H1 (cell line): ENCODE results near the gene AKR1C1. TPM values are rescaled to one million over a fixed set of nuclear protein-coding genes. Genes with fewer than 3 reads are reported as not detected.

Experiments
- CTCF ChIA-PET: fragments of 300-600 bp; sonication (Branson Sonifier 250); formaldehyde crosslinking; loops from one replicate; lab custom pipeline; 2021; ENCODE audit not compliant: partially characterized antibody; lab: Charles Lee
- POLR2A ChIA-PET: fragments of 300-600 bp; sonication (Branson Sonifier 250); formaldehyde crosslinking; loops from one replicate; lab custom pipeline; 2021; ENCODE audit warnings: inconsistent platforms; ENCODE audit not compliant: partially characterized antibody; lab: Charles Lee
- DNase-seq, 2 experiments: peaks; one replicate each; pipeline versions ENCODE4 v3.0.0 to v3.0.0-alpha.2; 2010 to 2022; ENCODE audit warnings: low spot score in 2 of 2, low read depth in 1 of 2, mixed read lengths in 1 of 2
- FAIRE-seq: peaks from 2 replicates; lab custom pipeline; 2011; peaks lifted over from hg19 to GRCh38; lab: Jason Lieb, UNC
- H2AFZ ChIP-seq: 2 replicates; pipeline ENCODE4 v1.8.1; 2012; ENCODE audit warnings: low read length, inconsistent platforms
- H2AK5ac ChIP-seq: 2 replicates; pipeline ENCODE4 v1.6.1; 2013; ENCODE audit warnings: low read depth, low read length
- H2BK120ac ChIP-seq: replicated peaks from 2 replicates; pipeline ENCODE3; 2013; ENCODE audit warnings: low read depth, low read length, inconsistent platforms
- H2BK12ac ChIP-seq: 2 replicates; pipeline ENCODE4 v1.6.1; 2013; ENCODE audit warnings: low read depth, low read length
- H2BK15ac ChIP-seq: 2 replicates; pipeline ENCODE4 v1.6.1; 2013; ENCODE audit warnings: low read length
- H2BK20ac ChIP-seq: 2 replicates; pipeline ENCODE4 v1.6.1; 2013; ENCODE audit warnings: low read length
- H2BK5ac ChIP-seq: 2 replicates; pipeline ENCODE4 v1.6.1; 2013; ENCODE audit warnings: low read depth, low read length
- H3K14ac ChIP-seq: 2 replicates; pipeline ENCODE4 v1.6.1; 2013; ENCODE audit warnings: inconsistent platforms; ENCODE audit not compliant: insufficient read length
- H3K18ac ChIP-seq: 2 replicates; pipeline ENCODE4 v1.6.1; 2013; ENCODE audit warnings: low read length; ENCODE audit errors: extremely low read depth
- H3K23ac ChIP-seq: 2 replicates; pipeline ENCODE4 v1.6.1; 2013; ENCODE audit warnings: inconsistent platforms; ENCODE audit not compliant: insufficient read length
- H3K23me2 ChIP-seq: 2 replicates; pipeline ENCODE4 v1.6.1; 2013; ENCODE audit warnings: low read depth, low read length
- H3K27ac ChIP-seq: 2 replicates; pipeline ENCODE4 v1.6.1; 2011; ENCODE audit warnings: low read depth, low read length, inconsistent platforms
- H3K27me3 ChIP-seq, 4 experiments: replicated peaks in 1 of 4; 1 replicate in 1 of 4; 2 replicates in 3 of 4; pipeline versions ENCODE4 v1.6.1 to v1.8.1; 2011 to 2013; ENCODE audit warnings: low read length in 3 of 4, mild to moderate bottlenecking in 3 of 4, inconsistent platforms in 2 of 4, mixed read lengths in 2 of 4, moderate library complexity in 1 of 4; ENCODE audit not compliant: control insufficient read depth in 3 of 4, insufficient read depth in 3 of 4; ENCODE audit errors: extremely low read depth in 1 of 4
- H3K36me3 ChIP-seq, 4 experiments: 2 replicates each; pipeline versions ENCODE4 v1.6.1 to v1.8.1; 2011 to 2013; ENCODE audit warnings: mild to moderate bottlenecking in 4 of 4, low read length in 3 of 4, moderate library complexity in 2 of 4, control low read depth in 1 of 4, inconsistent platforms in 1 of 4; ENCODE audit not compliant: insufficient read depth in 4 of 4, control insufficient read depth in 2 of 4
- H3K4ac ChIP-seq: replicated peaks from 2 replicates; pipeline ENCODE3; 2013; ENCODE audit warnings: low read length, low read depth, mixed read lengths, inconsistent platforms; ENCODE audit not compliant: insufficient read length
- H3K4me1 ChIP-seq, 4 experiments: replicated peaks in 1 of 4; 1 replicate in 1 of 4; 2 replicates in 3 of 4; pipeline versions ENCODE4 v1.6.1 to v1.8.1; 2011 to 2013; ENCODE audit warnings: low read length in 3 of 4, inconsistent platforms in 2 of 4, mixed read lengths in 1 of 4; ENCODE audit not compliant: insufficient read depth in 4 of 4, control insufficient read depth in 3 of 4
- H3K4me2 ChIP-seq, 2 experiments: 2 replicates each; pipeline versions ENCODE4 v1.6.1 to v1.8.1; 2011 to 2013; ENCODE audit warnings: low read depth in 2 of 2, low read length in 2 of 2, control low read depth in 1 of 2, inconsistent platforms in 1 of 2, mild to moderate bottlenecking in 1 of 2; ENCODE audit not compliant: insufficient read depth in 1 of 2
- H3K4me3 ChIP-seq, 4 experiments: fragments of 200-600, 300-600 bp in 1 of 4; sonication (generic), shearing (Covaris generic), sonication (Bioruptor Twin) in 1 of 4; 2 replicates each; pipeline versions ENCODE4 v1.5.1 to v1.8.1; 2011 to 2016; ENCODE audit warnings: low read length in 4 of 4, low read depth in 3 of 4, control low read depth in 2 of 4, inconsistent platforms in 2 of 4, mild to moderate bottlenecking in 2 of 4, mixed read lengths in 1 of 4, moderate library complexity in 1 of 4; ENCODE audit not compliant: insufficient read depth in 2 of 4; ENCODE audit errors: extremely low read depth in 1 of 4
- H3K56ac ChIP-seq: replicated peaks from 2 replicates; pipeline ENCODE3; 2013; ENCODE audit warnings: low read depth, mild to moderate bottlenecking, mixed read lengths, low read length, inconsistent platforms; ENCODE audit not compliant: insufficient read length
- H3K79me1 ChIP-seq: 2 replicates; pipeline ENCODE4 v1.6.1; 2013; ENCODE audit warnings: low read depth, low read length, control low read depth
- H3K79me2 ChIP-seq, 2 experiments: 2 replicates each; pipeline versions ENCODE4 v1.6.1 to v1.8.1; 2012 to 2013; ENCODE audit warnings: low read length in 2 of 2, mild to moderate bottlenecking in 2 of 2, inconsistent platforms in 1 of 2; ENCODE audit not compliant: insufficient read depth in 2 of 2, control insufficient read depth in 1 of 2
- H3K9ac ChIP-seq, 4 experiments: replicated peaks in 1 of 4; 1 replicate in 1 of 4; 2 replicates in 3 of 4; pipeline versions ENCODE4 v1.6.1 to v1.8.1; 2011 to 2013; ENCODE audit warnings: low read depth in 3 of 4, low read length in 3 of 4, control low read depth in 2 of 4, mild to moderate bottlenecking in 2 of 4, moderate library complexity in 2 of 4, inconsistent platforms in 1 of 4; ENCODE audit errors: extremely low read depth in 1 of 4
- H3K9me3 ChIP-seq, 2 experiments: 2 replicates each; pipeline versions ENCODE4 v1.6.1 to v1.8.1; 2012 to 2013; ENCODE audit warnings: mild to moderate bottlenecking in 2 of 2, moderate library complexity in 2 of 2, control low read depth in 1 of 2, inconsistent platforms in 1 of 2, low read depth in 1 of 2, low read length in 1 of 2, mixed read lengths in 1 of 2; ENCODE audit not compliant: insufficient read depth in 2 of 2
- H4K20me1 ChIP-seq, 2 experiments: replicated peaks in 1 of 2; 2 replicates each; pipeline versions ENCODE3 to v1.8.1; 2011 to 2013; ENCODE audit warnings: inconsistent platforms in 2 of 2, low read length in 2 of 2, mild to moderate bottlenecking in 1 of 2; ENCODE audit not compliant: insufficient read depth in 2 of 2, control insufficient read depth in 1 of 2
- H4K5ac ChIP-seq: 2 replicates; pipeline ENCODE4 v1.6.1; 2013; ENCODE audit warnings: low read length, low read depth, mixed read lengths, inconsistent platforms; ENCODE audit not compliant: insufficient read length
- H4K8ac ChIP-seq: 2 replicates; pipeline ENCODE4 v1.8.0; 2013; ENCODE audit warnings: mild to moderate bottlenecking, moderate library complexity, low read length, inconsistent platforms; ENCODE audit not compliant: insufficient read depth; ENCODE audit errors: extremely low read depth
- H4K91ac ChIP-seq: replicated peaks from 2 replicates; pipeline ENCODE3; 2013; ENCODE audit warnings: low read length, mixed read lengths, inconsistent platforms; ENCODE audit not compliant: insufficient read length
- CHD1 ChIP-seq: IDR thresholded peaks from 2 replicates; pipeline ENCODE4 v1.6.1; 2012; ENCODE audit warnings: low read depth, low read length, improper control_type of control experiment
- JUND ChIP-seq: IDR thresholded peaks from 2 replicates; pipeline ENCODE4 v1.6.1; 2011; ENCODE audit warnings: mild to moderate bottlenecking, improper control_type of control experiment, low read length
- WGBS, 2 experiments: shearing (Covaris generic) in 1 of 2; methylation state at CpG; one replicate each; pipeline versions ENCODE4 v1.1.6 to v1.1.7; 2013 to 2015; ENCODE audit warnings: low lambda C conversion rate in 2 of 2, mixed read lengths in 2 of 2, inconsistent platforms in 1 of 2, low coverage in 1 of 2, missing lambda C conversion rate in 1 of 2; ENCODE audit not compliant: insufficient replicate concordance in 2 of 2, insufficient coverage in 1 of 2, insufficient read length in 1 of 2; ENCODE audit errors: extremely low coverage in 1 of 2, missing lambda C conversion rate in 1 of 2; 5-methylcytosine and 5-hydroxymethylcytosine counted together
- polyA plus RNA-seq, 7 experiments: library from polyadenylated mRNA; depleted of rRNA in 3 of 7; stranded (reverse) in 5 of 7; unstranded in 2 of 7; fragments of >200 nt in 5 of 7; fragments of 200-250 nt in 2 of 7; gene quantifications; 1 replicate in 5 of 7; 2 replicates in 1 of 7; 4 replicates in 1 of 7; pipeline versions ENCODE4 v1.2.1 to v1.2.3, GENCODE V29; 2011 to 2013; ENCODE audit warnings: missing spikeins in 2 of 7, mixed read lengths in 2 of 7
- total RNA-seq: library from RNA; stranded (reverse); fragmentation: NEBNext Ultra II Directional; extraction: Animal tissue kit (Norgen Biotek cat#: 25700); gene quantifications from 2 replicates; pipeline ENCODE4 v1.2.1, GENCODE V29; 2021

AKR1C1 gene
- total and polyA plus RNA-seq, 2 of the 8 experiments (the other 6 are each of a cell fraction or from before 2014, with no cell fraction given), result 1.4 to 2.1 TPM

- no peak overlapping the region for H2BK120ac ChIP-seq
- no peak overlapping the region for H2BK5ac ChIP-seq
- no peak overlapping the region for H3K4me2 ChIP-seq
- no peaks in the 10 kb centered on the region for H3K9me3 ChIP-seq
- DNase-seq, result no peak
- H3K18ac ChIP-seq, result no peak overlapping the region
- ChIA-PET POLR2A (no interaction called here), CTCF (no interaction called here)
- WGBS, 2 experiments, result 91% methylated on average over 4 of the region's 4 CpGs; no CpG with 5 or more reads in 1 of the 2 experiments
- H2AK5ac ChIP-seq, result no peak overlapping the region
- H3K9ac ChIP-seq, result no peak overlapping the region
- no peak overlapping the region for H3K23ac ChIP-seq
- H3K27ac ChIP-seq, result no peak overlapping the region
- no peak overlapping the region for H3K4me3 ChIP-seq
- no peaks in the 10 kb centered on the region for H3K79me1 ChIP-seq
- peaks cover 4 to 7% (median 4%) of the 10 kb centered on the region in 4 experiments; a peak in 6 of 7 replicates for H3K4me1 ChIP-seq
- H2BK15ac ChIP-seq, result no peak overlapping the region
- no peak for FAIRE-seq
- H4K8ac ChIP-seq, result no peak overlapping the region
- no peak overlapping the region for H3K56ac ChIP-seq
- H3K14ac ChIP-seq, result no peak overlapping the region
- TF ChIP-seq CHD1 (no peak), JUND (no peak)
- TF ChIP-seq, all 59 proteins: peak for 0
- H4K91ac ChIP-seq, result no peak overlapping the region
- no peak overlapping the region for H2AFZ ChIP-seq
- no peaks in the 10 kb centered on the region for H3K79me2 ChIP-seq
- no peak overlapping the region for H2BK20ac ChIP-seq
- no peaks in the 10 kb centered on the region for H4K20me1 ChIP-seq
- H4K5ac ChIP-seq, result no peak overlapping the region
- H3K4ac ChIP-seq, result no peak overlapping the region
- no peak overlapping the region for H2BK12ac ChIP-seq
- no peaks in the 10 kb centered on the region for H3K23me2 ChIP-seq
- H3K36me3 ChIP-seq, result no peaks in the 10 kb centered on the region
- H3K27me3 ChIP-seq, result no peaks in the 10 kb centered on the region
Measured at GRCh38 chr10:4978870-4979269, 15.7 kb downstream of the AKR1C1 start.
